ENCODE results near the gene TMEM219. TPM values are rescaled to one million over a fixed set of nuclear protein-coding genes. Genes with fewer than 3 reads are reported as not detected.

TMEM219 gene
- total and polyA plus RNA-seq, 2 donors from 2014 or later: 127 to 288 TPM

GRCh38 chr16:29922986-29923501 lies 38.8 kb upstream of the TMEM219 start:
- no peak for TF ChIP-seq CTCF (IDR thresholded peaks at IDR 0.05; ENCODE audit: borderline replicate concordance, extremely low read depth, insufficient read depth)
- FAIRE-seq (no peak), DNase-seq (no peak)
- peaks cover 4 to 14% (median 6%) of the 10 kb centered on the region in 3 donors for H3K4me1 ChIP-seq (ENCODE audit: control insufficient read depth in 2 of 3, insufficient read depth in 2 of 3, low read depth in 1 of 3, low read length in 3 of 3)
- H3K27me3 ChIP-seq (ENCODE audit: control insufficient read depth, insufficient read depth, low read length): no peaks in the 10 kb centered on the region
- no peaks in the 10 kb centered on the region for H3K9me3 ChIP-seq (ENCODE audit: control insufficient read depth in 2 of 3, insufficient read depth in 1 of 3, low read length in 3 of 3)
- H3K9ac ChIP-seq (ENCODE audit: low read length in 3 of 3): no peak overlapping the region
- intact Hi-C loops (cut with DNase I): no loop called here
- no peak overlapping the region for H3K27ac ChIP-seq (ENCODE audit: low read depth in 2 of 2, low read length in 2 of 2)
- no peak overlapping the region for H3K4me3 ChIP-seq (ENCODE audit: low read length in 3 of 3)
- peaks cover 0 to 17% (median 8%) of the 10 kb centered on the region in 3 donors for H3K36me3 ChIP-seq (ENCODE audit: control insufficient read depth in 2 of 3, insufficient read depth in 3 of 3, low read length in 3 of 3)

- H3K36me3 ChIP-seq (ENCODE audit: control insufficient read depth in 2 of 3, insufficient read depth in 3 of 3, low read length in 3 of 3): peaks cover 0 to 11% (median 5%) of the 10 kb centered on the region in 3 donors
- H3K9ac ChIP-seq (ENCODE audit: low read length in 3 of 3): peak overlapping the region; percentile 53 to 69 (median 54)
- H3K9me3 ChIP-seq (ENCODE audit: control insufficient read depth in 2 of 3, insufficient read depth in 1 of 3, low read length in 3 of 3): no peaks in the 10 kb centered on the region
- peak overlapping the region in 1 of 2 donors; percentile 22 for H3K27ac ChIP-seq (ENCODE audit: low read depth in 2 of 2, low read length in 2 of 2)
- peak overlapping the region; percentile 68 to 82 (median 78) for H3K4me3 ChIP-seq (ENCODE audit: low read length in 3 of 3)
- no peaks in the 10 kb centered on the region for H3K27me3 ChIP-seq (ENCODE audit: control insufficient read depth, insufficient read depth, low read length)
- peaks cover 4 to 14% (median 6%) of the 10 kb centered on the region in 3 donors for H3K4me1 ChIP-seq (ENCODE audit: control insufficient read depth in 2 of 3, insufficient read depth in 2 of 3, low read depth in 1 of 3, low read length in 3 of 3)
- intact Hi-C loops (cut with DNase I): no loop called here
- TF ChIP-seq CTCF (IDR thresholded peaks at IDR 0.05; ENCODE audit: borderline replicate concordance, extremely low read depth, insufficient read depth): no peak
- DNase-seq (peak in 1 of 5 donors; percentile 24), FAIRE-seq (no peak)
These were observed 36.6 kb upstream of the TMEM219 start for GRCh38 chr16:29925105-29925756.

- Histone ChIP-seq H3K36me3 (ENCODE audit: control insufficient read depth in 2 of 3, insufficient read depth in 3 of 3, low read length in 3 of 3) (peaks cover 0 to 5% (median 0%) of the 10 kb centered on the region in 3 donors), H3K4me1 (ENCODE audit: control insufficient read depth in 2 of 3, insufficient read depth in 2 of 3, low read depth in 1 of 3, low read length in 3 of 3) (peaks cover 4 to 14% (median 6%) of the 10 kb centered on the region in 3 donors), H3K9ac (ENCODE audit: low read length in 3 of 3) (peak within 1 kb of the TSS; percentile 68 to 86 (median 69)), H3K27ac (ENCODE audit: low read depth in 2 of 2, low read length in 2 of 2) (peak within 1 kb of the TSS; percentile 64 to 84), H3K4me3 (ENCODE audit: low read length in 3 of 3) (peak within 1 kb of the TSS; percentile 68 to 82 (median 82)), H3K9me3 (ENCODE audit: control insufficient read depth in 2 of 3, insufficient read depth in 1 of 3, low read length in 3 of 3) (no peaks in the 10 kb centered on the region), H3K27me3 (ENCODE audit: control insufficient read depth, insufficient read depth, low read length) (no peaks in the 10 kb centered on the region)
- intact Hi-C loops (cut with DNase I): no loop called here
- no peak for TF ChIP-seq CTCF (IDR thresholded peaks at IDR 0.05; ENCODE audit: borderline replicate concordance, extremely low read depth, insufficient read depth)
- no peak for FAIRE-seq
- DNase-seq: peak; percentile 94 to 96 (median 95)
These were observed 35.8 kb upstream of the TMEM219 start, which contains the start of gene KCTD13 for GRCh38 chr16:29925781-29926710. Gene KCTD13, minus strand, starts transcription at chr16:29926226. Its CDS starts 193 bp downstream, at chr16:29926033.

Measured in kidney (tissue), 14 donors.